Measurements from ENCODE around the gene UBE2D1. TPM values are rescaled to one million over a fixed set of nuclear protein-coding genes. Genes with fewer than 3 reads are reported as not detected.

UBE2D1 gene
- total RNA-seq, 4 donors from 2014 or later: 11.5 to 34.2 (median 14.6) TPM

- TF ChIP-seq CTCF (IDR thresholded peaks at IDR 0.05; ENCODE audit: low read depth): no peak
Observed at GRCh38 chr10:58394471-58394870, 59.7 kb downstream of the UBE2D1 start.

DNA sequence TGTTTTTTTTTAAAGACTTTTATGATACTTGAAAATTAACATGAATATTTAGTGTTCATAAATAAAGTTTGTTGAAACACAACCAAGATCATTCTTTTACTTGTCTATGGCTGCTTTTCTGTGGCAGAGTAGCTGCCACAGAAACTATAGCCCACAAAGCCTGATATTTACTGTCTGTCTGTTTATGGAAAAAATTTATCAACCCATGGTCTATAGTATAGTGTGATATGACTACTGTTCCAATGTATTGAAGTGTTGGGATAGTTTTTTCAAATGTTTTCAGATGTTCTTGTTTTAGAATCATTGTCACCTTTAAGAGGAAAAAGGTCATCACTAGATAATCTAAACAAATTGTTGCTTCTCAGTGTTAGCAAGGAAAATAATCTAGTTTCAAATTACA, 61.3 kb downstream of the UBE2D1 start:
- TF ChIP-seq CTCF (IDR thresholded peaks at IDR 0.05; ENCODE audit: low read depth): no peak

GRCh38 chr10:58397830-58398229, 63.0 kb downstream of the UBE2D1 start:
- no peak for TF ChIP-seq CTCF (IDR thresholded peaks at IDR 0.05; ENCODE audit: low read depth)

DNA sequence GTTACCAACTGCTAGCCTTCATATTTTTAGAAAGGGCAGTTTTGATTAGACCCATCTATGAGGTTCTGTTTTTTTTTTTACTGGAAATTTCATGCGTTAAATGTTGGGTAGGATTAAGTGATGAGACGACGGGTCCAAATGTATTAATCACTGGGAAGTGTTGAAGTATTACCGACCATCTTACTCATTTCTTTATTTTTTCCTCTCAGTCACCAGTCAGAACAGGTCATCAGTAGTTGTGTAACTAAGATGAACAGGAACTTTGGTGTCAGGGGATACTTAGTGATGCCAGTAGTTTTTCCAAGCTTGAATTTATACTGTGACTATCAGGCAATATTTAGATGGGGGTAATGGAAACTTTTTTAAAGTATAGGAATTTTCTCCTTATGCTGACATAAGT, 64.6 kb downstream of the UBE2D1 start:
- no peak for TF ChIP-seq CTCF (IDR thresholded peaks at IDR 0.05; ENCODE audit: low read depth)

DNA sequence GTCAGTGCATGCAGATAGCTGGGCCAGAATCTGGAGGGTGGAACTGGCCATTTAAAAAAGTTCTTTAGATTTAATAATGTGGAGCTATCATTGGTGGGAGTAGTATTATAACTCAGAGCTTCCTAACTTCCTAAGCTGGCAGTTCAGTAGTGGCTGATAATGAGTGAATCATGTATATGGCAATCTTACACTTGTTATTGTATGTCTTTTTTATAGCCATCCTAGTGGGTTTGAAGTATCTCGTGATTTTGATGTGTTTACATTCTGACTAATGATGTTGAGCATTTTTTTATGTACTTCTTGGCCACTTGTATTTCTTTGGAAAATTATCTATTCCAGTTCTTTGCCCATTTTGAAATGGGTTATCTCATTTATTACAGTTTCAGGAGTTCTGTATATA, 65.8 kb downstream of the UBE2D1 start:
- TF ChIP-seq CTCF (IDR thresholded peaks at IDR 0.05; ENCODE audit: low read depth): no peak

GRCh38 chr10:58404001-58404400, 69.2 kb downstream of the UBE2D1 start:
- TF ChIP-seq CTCF (IDR thresholded peaks at IDR 0.05; ENCODE audit: low read depth): no peak

GRCh38 chr10:58409956-58410610, 75.3 kb downstream of the UBE2D1 start:
- TF ChIP-seq CTCF (IDR thresholded peaks at IDR 0.05; ENCODE audit: low read depth): no peak
